Urothelium cell line (cell line): ENCODE measurements around the gene DHRS2.

ENCODE experiments used
- DNase-seq: peaks from one replicate; pipeline ENCODE4 v3.0.0; 2011; ENCODE audit warnings: low spot score, mixed read lengths
- FAIRE-seq: peaks from 2 replicates; lab custom pipeline; 2011; peaks lifted over from hg19 to GRCh38; lab: Jason Lieb, UNC

The DHRS2 gene

DNA sequence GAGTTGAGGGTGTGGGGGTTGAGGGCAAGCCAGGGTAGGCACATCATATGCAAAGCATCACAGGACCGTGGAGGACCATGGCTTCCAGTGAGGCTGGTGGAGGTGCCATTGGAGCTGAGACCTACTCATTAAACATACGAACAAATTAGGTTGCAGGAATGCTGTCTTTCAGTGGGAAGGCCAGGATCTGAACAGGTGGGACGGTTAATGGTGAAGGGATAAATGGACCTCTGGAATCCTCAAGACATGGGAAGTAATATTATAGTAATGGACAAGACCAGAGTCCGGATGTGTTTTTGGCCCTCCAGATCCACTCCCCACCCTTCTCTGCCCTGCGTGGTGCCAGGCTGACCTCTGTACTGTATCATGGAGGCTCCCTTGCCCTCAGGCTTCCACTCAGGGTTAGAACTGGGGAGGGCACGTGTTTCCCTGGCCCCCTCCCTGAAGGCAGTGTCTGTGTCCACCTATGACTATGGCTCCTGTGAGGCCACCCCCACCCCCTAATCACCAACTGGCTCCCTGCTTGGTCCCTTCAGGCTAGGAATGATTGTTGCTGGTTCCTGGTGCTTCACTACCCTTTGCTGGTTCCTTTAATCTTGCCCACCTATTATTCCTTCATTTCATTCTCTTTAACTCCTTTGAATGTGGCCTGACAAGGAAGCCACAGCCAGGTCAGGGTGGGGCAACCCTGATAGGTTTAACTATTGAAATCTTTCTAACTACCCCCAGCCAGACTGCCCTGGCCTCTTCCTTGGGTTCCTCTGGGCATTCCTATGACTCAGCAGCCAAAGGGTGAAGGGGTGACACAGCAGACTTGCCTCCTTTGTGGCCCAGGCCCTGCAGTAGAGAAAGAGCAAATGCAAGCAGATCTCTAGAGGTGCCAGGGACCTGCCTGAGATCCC, 10.7 kb downstream of the DHRS2 start:
- no peak for FAIRE-seq
- no peak for DNase-seq

- DNase-seq (no peak), FAIRE-seq (no peak)
Measured at GRCh38 chr14:23647619-23648018, 11.5 kb downstream of the DHRS2 start.

DNA sequence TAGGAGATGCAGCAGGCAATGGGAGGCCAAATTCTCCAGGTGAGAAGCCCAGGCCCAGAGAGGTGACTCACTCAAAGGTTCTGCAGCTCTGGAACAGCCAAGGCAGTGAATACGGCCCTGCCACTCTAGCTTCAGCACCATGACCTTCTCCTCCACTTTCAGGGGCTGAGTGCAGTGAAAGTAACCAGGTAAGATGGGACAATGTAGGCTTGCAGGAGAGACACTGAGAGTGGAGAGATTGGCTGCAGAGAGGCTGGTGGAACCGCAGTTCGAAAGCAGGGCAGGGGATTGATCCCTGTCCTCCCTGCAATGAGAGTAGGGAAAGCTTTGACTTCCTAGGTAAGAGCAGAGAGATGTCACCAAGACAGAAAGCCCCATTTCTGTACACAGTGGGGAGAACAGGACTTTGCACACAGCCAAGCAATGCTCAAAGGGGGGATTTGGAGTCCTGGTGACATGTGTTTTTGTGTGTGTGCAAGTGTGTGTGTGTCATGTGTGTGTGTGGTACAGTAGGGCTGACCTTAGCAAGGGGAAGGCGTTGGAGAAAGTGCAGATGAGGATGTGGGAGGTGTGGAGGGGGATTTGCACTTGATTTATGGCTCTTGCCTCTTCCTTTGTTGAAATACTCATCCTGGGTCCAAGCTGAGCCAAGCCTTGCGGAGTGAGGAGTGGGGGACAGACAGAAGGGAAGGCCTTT, 12.7 kb downstream of the DHRS2 start:
- no peak for FAIRE-seq
- no peak for DNase-seq

- DNase-seq: no peak
- no peak for FAIRE-seq
Measured at GRCh38 chr14:23650506-23650905, 14.3 kb downstream of the DHRS2 start.

- no peak for DNase-seq
- no peak for FAIRE-seq
Measured at GRCh38 chr14:23653051-23653450, 16.9 kb downstream of the DHRS2 start.

DNA sequence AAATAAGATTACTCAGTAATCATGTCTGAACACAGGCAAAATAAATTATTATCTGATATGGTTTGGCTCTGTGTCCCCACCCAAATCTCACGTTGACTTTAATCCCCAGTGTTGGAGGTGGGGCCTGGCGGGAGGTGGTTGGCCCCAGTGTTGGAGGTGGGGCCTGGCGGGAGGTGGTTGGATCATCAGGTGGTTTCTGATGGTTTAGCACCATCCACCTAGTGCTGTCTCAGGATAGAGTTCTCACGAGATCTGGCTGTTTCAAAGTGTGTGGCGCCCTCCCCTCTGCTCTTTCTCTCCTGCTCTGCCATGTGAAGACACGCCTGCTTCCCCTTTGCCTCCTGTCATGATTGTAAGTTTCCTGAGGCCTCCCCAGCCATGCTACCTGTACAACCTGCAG, 18.1 kb downstream of the DHRS2 start:
- no peak for FAIRE-seq

DNA sequence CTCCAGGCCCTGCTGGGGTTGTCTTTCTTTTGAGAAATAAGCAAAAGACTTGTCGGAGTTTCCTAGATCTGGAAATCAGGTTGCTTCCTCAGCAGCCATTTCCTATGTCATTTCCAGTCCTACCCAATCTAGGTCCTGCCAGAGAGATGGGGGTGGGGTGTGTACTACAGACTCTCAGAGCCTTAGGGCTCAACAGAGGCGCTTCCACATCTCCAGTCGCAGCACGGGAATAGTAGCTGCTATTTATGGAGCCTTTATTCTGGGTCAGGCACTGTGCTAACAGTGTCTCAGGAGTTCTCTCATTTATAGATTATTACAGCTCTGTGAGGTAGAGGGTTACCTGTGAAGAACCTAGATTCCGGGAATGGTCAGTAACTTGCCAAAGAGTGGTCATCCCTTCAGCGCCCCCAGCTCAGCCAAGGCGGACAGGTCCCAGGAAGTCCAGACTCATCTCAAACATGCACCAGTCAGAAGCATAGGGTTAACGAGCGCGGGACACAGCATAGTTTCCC, 21.9 kb downstream of the DHRS2 start:
- FAIRE-seq: no peak
- DNase-seq: no peak

More for the DNA sequence above, 18.1 kb downstream of the DHRS2 start:
- no peak for DNase-seq

- FAIRE-seq (no peak), DNase-seq (no peak)
Measured at GRCh38 chr14:23660290-23661226, 24.4 kb downstream of the DHRS2 start.

GRCh38 chr14:23661542-23661941, 25.4 kb downstream of the DHRS2 start:
- DNase-seq (no peak), FAIRE-seq (no peak)

DNA sequence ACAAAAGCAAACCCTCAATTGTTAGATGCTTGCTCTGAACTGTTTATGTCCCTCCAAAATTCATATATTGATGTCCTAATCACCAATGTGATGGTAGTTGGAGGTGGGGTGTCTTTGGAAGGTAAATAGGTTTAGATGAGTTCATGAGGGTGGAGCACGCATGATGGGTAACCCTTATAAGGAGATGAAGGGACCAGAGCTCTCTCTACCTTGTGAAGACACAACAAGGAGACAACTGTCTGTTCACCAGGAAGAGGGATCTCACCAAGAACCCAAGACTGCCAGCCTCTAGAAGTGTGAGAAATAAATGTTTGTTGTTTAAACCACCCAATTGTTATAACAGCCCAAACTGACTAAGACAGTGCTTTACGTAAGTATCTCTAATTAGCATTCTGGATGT, 27.0 kb downstream of the DHRS2 start:
- FAIRE-seq: no peak
- DNase-seq: no peak

DNA sequence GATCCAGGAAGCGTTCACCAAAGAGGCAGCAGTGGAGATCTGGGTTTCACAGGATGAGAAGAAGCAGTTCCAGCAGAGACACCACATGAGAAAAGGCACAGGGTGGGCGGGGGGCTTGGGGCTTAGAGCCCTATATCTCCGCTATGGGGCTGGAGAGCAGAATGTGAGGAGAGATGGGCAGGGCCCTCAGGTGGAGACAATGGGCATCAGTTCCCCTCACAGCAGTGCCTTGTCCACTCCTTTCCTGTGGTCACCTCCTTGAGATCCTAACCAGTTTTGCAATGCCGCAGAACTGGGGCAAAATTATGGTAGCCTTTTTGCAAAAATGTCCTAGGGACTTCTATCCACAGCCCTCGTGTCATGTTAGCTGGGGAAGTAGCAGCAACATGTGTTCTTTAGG, 27.5 kb downstream of the DHRS2 start:
- FAIRE-seq: peak; percentile 23
- DNase-seq: no peak

DNA sequence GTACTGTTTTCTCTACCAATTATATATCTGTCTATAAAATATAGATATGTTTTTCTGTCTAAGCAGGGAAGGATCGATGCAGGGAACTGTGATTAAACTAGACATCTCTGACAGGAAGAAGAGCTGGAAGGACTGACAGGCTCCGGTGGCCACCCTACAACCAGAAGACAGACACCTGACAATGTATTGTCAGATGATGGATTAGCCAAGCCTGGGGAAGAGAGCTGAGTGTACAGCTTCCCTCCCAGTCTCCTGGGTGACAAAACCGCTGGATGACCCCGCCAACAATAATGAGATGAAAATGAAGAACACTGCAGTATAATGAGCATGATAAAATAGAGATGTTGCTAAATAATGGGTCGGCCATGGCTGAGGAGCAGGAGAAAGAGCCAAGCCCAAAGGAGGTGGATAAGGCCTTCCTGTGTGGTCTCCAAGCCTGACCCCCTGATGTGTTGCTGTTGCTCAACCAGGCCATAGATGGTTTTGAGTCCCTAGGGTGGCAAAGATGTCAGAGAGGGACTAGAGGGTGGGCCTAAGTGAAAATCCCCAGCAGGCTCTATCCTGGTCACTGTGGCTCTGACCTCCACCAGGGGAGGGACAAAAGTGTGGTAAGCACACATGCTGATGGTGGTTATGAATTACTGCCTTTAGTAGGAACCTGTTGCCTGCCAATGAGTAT, 28.2 kb downstream of the DHRS2 start:
- FAIRE-seq (no peak), DNase-seq (no peak)

DNA sequence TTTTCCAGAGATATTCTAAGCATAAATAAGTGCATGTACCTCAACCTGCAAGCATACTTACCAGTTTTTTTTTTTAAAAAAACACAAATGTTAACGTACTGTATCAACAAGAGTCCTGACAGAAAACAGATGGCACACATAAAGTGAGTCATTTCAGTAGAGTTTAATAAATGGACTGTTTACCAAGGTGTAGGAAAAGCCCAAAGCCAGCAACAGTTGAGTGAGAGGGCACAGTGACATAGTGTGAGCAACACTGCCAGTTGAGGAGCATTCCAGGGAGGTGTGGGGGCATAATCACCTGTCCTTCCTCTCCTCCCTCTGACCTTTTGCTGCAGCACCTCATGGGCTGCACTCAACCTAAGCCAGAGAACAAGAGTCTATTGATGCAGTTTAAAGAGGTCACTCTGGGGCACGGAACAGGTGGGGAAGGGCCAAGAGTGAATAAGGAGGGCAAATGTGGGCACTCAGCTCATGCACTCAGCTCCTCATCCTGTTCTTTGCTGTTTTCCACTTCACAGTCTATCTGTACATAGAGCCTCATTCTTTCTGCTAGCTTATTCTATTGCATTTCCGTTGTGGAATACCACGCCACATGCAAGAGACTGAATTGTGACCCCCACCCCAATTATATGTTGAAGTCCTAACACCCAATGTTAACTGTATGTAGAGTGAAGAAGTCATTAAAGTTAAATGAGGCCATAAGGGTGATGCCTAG, 29.3 kb downstream of the DHRS2 start:
- no peak for DNase-seq
- no peak for FAIRE-seq

- FAIRE-seq (no peak), DNase-seq (no peak)
Measured at GRCh38 chr14:23667134-23667533, 31.0 kb downstream of the DHRS2 start.

GRCh38 chr14:23669441-23669840, 33.3 kb downstream of the DHRS2 start:
- FAIRE-seq (no peak), DNase-seq (no peak)

DNA sequence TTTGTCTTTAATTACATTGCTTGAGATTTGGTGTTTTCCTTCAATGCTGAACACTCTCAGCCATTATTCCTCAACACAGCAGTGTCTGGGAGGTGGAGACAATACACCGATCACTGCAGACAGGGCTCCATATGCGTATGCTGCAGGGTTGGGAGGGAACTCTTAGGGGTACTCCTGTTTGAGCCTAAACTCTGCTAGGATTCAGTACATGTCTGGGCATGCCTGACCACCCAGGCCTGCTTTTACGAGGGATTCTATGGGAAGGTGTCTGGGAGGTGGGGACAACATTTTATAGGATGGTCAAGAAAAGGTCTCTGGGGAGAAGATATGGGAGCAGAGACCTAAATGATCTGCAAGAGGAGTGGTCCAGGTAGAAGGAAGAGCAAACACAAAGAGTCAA, 34.3 kb downstream of the DHRS2 start:
- FAIRE-seq (no peak), DNase-seq (no peak)

DNA sequence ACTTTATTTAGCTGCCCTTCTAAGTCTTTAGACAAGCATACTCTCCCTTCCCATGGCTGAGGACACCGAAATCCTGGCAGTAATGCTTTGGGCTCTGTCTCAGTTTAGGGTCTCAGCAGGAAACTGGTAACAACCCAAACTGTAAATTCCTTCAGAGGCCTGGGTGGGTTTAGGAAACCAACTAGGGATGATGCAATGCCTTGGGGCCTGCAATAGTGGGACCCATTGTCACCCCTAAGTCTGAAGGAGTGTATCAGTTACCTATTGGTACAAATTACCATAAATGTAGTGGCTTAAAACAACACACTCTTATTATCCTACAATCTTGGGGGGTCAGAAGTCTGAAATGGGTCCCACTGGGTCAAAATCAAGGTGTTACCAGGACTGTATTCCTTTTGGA, 36.0 kb downstream of the DHRS2 start:
- FAIRE-seq (no peak), DNase-seq (no peak)

DNA sequence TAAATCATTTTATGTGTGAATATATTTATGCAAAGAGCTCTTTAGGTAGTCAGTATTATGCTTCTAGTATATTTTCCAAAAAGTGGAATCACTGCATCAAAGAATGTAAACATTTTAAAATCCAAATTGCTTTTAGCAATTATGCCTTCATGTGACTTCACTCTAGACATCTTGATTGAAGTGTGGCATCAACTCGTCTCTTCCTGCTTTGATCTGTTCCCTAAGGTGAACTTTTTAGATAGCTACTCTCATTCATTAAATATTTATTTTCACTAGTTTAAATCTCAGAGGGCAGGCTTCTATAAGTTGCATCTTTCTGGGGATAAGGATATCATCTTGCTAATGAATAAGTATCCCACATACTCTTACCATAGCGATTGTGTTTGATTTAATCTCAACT, 39.2 kb downstream of the DHRS2 start:
- no peak for FAIRE-seq
- DNase-seq: no peak

- no peak for FAIRE-seq
Measured at GRCh38 chr14:23675906-23676305, 39.7 kb downstream of the DHRS2 start.

DNA sequence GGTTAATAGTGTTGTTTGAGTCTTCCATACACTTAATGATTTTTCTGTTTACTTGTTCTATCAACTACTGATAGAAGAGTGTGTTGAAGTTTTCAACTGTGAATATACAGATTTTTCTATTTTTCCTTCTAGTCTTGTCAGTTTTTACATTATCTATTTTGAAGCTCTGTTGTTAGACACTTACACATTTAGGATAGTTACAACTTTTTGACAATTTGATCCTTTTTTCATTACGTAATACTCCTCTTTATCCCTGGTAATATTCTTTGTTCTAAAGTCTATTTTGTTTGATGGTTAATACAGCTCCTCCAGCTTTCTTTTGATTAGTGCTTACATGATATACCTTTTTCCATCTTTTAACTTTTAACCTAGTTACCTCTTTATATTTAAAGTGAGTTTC, 45.2 kb downstream of the DHRS2 start:
- FAIRE-seq (no peak), DNase-seq (no peak)

More at GRCh38 chr14:23675906-23676305, 39.7 kb downstream of the DHRS2 start:
- DNase-seq: no peak
